ENCODE data around the gene KRT27.

KRT27 gene

DNA sequence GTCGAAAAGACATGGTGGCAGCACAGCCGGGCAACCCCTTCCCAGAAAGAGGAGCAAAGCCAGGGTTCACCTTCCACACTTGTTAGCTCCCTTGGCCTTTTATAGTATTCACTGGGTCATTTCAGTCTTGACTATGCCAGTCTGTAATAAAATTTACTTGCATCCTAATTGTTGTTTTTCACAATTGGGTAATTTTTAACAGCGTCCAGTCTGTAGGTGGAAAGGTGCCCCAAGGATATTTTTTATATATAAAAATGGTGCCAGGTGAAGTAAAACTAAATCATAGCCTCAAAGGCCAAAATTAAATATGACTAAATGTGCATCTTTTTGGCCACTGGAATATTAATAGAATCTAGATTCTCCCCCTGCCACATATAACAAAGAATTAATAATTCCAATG lies 10.2 kb downstream of the KRT27 start, which contains the start of gene KRT26:
Gene KRT26, minus strand, starts transcription at position 101 of the 400 bp plus-strand sequence. Its CDS starts 88 bp downstream, at position 13.
- DNase-seq (ENCODE audit: low spot score) (no peak), ATAC-seq (ENCODE audit: low read depth) (no peak)
- H3K36me3 ChIP-seq (ENCODE audit: low read depth): no peaks in the 10 kb centered on the region
- no peaks in the 10 kb centered on the region for H3K9me3 ChIP-seq (ENCODE audit: severe bottlenecking)
- H3K4me1 ChIP-seq (ENCODE audit: insufficient read depth, poor library complexity, severe bottlenecking): no peaks in the 10 kb centered on the region
- TF ChIP-seq, protein P1, sequence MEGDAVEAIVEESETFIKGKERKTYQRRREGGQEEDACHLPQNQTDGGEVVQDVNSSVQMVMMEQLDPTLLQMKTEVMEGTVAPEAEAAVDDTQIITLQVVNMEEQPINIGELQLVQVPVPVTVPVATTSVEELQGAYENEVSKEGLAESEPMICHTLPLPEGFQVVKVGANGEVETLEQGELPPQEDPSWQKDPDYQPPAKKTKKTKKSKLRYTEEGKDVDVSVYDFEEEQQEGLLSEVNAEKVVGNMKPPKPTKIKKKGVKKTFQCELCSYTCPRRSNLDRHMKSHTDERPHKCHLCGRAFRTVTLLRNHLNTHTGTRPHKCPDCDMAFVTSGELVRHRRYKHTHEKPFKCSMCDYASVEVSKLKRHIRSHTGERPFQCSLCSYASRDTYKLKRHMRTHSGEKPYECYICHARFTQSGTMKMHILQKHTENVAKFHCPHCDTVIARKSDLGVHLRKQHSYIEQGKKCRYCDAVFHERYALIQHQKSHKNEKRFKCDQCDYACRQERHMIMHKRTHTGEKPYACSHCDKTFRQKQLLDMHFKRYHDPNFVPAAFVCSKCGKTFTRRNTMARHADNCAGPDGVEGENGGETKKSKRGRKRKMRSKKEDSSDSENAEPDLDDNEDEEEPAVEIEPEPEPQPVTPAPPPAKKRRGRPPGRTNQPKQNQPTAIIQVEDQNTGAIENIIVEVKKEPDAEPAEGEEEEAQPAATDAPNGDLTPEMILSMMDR (IDR thresholded peaks at IDR 0.05; ENCODE audit: poor library complexity, severe bottlenecking): no peak
- peaks cover 32% of the 10 kb centered on the region for H3K27me3 ChIP-seq (ENCODE audit: insufficient read depth, poor library complexity, severe bottlenecking)
- H3K27ac ChIP-seq (ENCODE audit: poor library complexity, severe bottlenecking): no peak within 1 kb of the TSS
- no peak within 1 kb of the TSS for H3K4me3 ChIP-seq (ENCODE audit: severe bottlenecking)

DNA sequence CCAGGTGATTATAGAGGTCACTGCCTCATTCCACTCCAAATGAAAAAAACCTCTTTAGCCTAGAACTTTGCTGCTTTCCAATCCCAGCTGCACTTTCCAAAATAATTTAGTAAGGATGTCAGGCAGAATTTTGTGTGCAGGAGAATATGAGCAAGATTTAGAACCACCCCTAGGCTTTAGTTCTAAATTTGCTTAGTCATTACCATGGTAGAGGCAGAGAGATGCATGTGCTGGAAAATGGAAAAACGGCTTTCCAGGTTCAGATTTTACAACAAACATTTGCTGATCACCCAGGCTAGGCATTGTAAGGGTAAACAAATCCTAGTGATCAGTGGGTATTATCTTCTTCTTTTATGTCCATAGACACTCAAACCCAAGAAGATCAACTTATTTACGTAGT lies 16.7 kb downstream of the KRT27 start:
- peaks cover 9% of the 10 kb centered on the region for H3K9me3 ChIP-seq (ENCODE audit: severe bottlenecking)
- DNase-seq (ENCODE audit: low spot score) (no peak), ATAC-seq (ENCODE audit: low read depth) (no peak)
- peaks cover 2% of the 10 kb centered on the region for H3K27me3 ChIP-seq (ENCODE audit: insufficient read depth, poor library complexity, severe bottlenecking)
- no peaks in the 10 kb centered on the region for H3K4me1 ChIP-seq (ENCODE audit: insufficient read depth, poor library complexity, severe bottlenecking)
- TF ChIP-seq, protein P1 (IDR thresholded peaks at IDR 0.05; ENCODE audit: poor library complexity, severe bottlenecking): no peak
- no peaks in the 10 kb centered on the region for H3K36me3 ChIP-seq (ENCODE audit: low read depth)
- H3K27ac ChIP-seq (ENCODE audit: poor library complexity, severe bottlenecking): no peak overlapping the region
- H3K4me3 ChIP-seq (ENCODE audit: severe bottlenecking): no peak overlapping the region

DNA sequence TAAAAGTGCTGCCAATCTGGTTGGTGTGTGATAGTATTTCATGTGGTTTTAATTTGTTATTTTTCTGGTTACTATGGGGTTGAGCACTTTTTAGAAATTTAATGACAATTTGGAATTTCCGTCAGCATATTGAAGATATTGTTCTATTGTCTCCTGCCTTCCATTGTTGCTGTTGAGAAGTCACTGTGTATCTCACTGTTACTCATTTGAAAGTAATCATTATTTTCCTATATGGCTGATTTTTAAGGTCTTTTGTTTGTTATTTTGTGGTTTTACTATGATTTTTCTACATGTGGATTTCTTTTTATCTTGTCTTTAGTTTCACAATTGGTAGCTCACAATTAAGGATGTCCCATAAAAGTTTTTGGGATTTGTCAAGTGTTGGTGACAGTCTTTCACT lies 18.6 kb downstream of the KRT27 start:
- no peaks in the 10 kb centered on the region for H3K36me3 ChIP-seq (ENCODE audit: low read depth)
- no peak overlapping the region for H3K27ac ChIP-seq (ENCODE audit: poor library complexity, severe bottlenecking)
- H3K4me3 ChIP-seq (ENCODE audit: severe bottlenecking): no peak overlapping the region
- ATAC-seq (ENCODE audit: low read depth) (no peak), DNase-seq (ENCODE audit: low spot score) (no peak)
- H3K27me3 ChIP-seq (ENCODE audit: insufficient read depth, poor library complexity, severe bottlenecking): no peaks in the 10 kb centered on the region
- TF ChIP-seq, protein P1 (IDR thresholded peaks at IDR 0.05; ENCODE audit: poor library complexity, severe bottlenecking): no peak
- H3K9me3 ChIP-seq (ENCODE audit: severe bottlenecking): peaks cover 18% of the 10 kb centered on the region
- H3K4me1 ChIP-seq (ENCODE audit: insufficient read depth, poor library complexity, severe bottlenecking): no peaks in the 10 kb centered on the region

DNA sequence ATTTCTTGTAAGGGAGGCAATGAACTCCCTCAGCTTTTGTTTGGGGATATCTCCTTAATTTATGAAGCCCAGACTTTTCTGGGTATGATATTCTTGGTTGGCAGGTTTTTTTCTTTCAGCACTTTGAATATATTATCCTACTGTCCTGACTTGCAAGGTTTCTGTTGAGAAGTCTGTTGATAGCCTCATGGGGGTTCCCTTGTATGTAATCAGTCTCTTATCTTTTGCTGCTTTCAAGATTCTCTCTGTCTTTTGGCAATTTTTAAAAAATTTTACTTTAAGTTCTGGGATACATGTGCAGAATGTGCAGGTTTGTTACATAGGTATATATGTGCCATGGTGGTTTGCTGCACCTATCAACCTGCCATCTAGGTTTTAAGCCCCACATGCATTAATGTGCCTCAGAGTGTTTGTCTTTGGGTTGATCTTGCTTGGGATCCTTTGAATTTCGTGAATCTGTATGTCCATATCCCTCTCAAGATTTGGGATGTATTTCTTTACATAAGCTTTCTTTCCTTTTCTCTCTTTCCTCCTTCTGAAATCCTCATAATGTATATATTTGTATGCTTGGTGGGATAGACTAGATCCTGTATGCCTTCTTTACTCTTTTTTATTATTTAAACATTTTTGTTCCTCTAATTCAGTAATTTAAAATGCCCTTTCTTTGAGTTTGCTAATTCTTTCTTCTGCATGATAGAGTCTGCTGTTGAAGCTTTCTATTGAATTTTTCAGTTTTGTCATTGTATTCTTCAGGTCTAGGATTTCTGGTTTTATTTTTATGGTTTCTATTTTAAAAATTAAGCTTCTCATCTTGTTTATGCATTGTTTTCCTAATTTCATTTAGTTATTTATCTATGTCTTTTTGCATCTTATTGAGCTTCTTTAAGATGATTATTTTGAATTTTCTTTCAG lies 22.0 kb downstream of the KRT27 start:
- H3K27ac ChIP-seq (ENCODE audit: poor library complexity, severe bottlenecking): no peak overlapping the region
- H3K4me3 ChIP-seq (ENCODE audit: severe bottlenecking): no peak overlapping the region
- DNase-seq (ENCODE audit: low spot score) (no peak), ATAC-seq (ENCODE audit: low read depth) (no peak)
- H3K36me3 ChIP-seq (ENCODE audit: low read depth): no peaks in the 10 kb centered on the region
- H3K9me3 ChIP-seq (ENCODE audit: severe bottlenecking): peaks cover 18% of the 10 kb centered on the region
- H3K4me1 ChIP-seq (ENCODE audit: insufficient read depth, poor library complexity, severe bottlenecking): no peaks in the 10 kb centered on the region
- TF ChIP-seq, protein P1 (IDR thresholded peaks at IDR 0.05; ENCODE audit: poor library complexity, severe bottlenecking): no peak
- H3K27me3 ChIP-seq (ENCODE audit: insufficient read depth, poor library complexity, severe bottlenecking): no peaks in the 10 kb centered on the region

DNA sequence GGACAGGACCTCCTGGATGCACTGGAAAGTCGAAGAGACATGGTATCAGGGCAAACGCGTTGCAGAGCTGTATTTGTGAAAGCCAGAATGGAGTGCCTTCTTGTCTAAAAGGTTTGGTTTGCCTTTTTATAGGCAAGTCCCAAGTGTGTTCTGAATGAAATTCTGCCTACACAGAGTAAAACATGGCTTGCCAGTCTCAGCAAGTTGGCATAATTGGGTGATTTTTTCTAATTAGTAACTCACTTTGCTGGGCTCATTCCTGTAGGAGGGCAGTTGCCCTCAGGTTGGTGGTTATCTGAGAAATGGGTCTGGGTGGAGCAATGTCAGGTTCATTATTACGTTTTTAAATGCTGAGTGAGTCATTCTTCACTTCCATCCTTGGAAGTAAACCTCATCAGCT lies 27.1 kb downstream of the KRT27 start, which contains the start of gene KRT25:
Gene KRT25, minus strand, starts transcription at position 101 of the 400 bp plus-strand sequence. Its CDS starts 60 bp downstream, at position 41.
- TF ChIP-seq, protein P1 (IDR thresholded peaks at IDR 0.05; ENCODE audit: poor library complexity, severe bottlenecking): no peak
- H3K27me3 ChIP-seq (ENCODE audit: insufficient read depth, poor library complexity, severe bottlenecking): peaks cover 3% of the 10 kb centered on the region
- ATAC-seq (ENCODE audit: low read depth): no peak
- DNase-seq (ENCODE audit: low spot score): no peak
- no peaks in the 10 kb centered on the region for H3K36me3 ChIP-seq (ENCODE audit: low read depth)
- no peak within 1 kb of the TSS for H3K27ac ChIP-seq (ENCODE audit: poor library complexity, severe bottlenecking)
- peaks cover 9% of the 10 kb centered on the region for H3K9me3 ChIP-seq (ENCODE audit: severe bottlenecking)
- H3K4me3 ChIP-seq (ENCODE audit: severe bottlenecking): no peak within 1 kb of the TSS
- no peaks in the 10 kb centered on the region for H3K4me1 ChIP-seq (ENCODE audit: insufficient read depth, poor library complexity, severe bottlenecking)
